ENCODE measurements around the gene ETV3. TPM values are rescaled to one million over a fixed set of nuclear protein-coding genes. Genes with fewer than 3 reads are reported as not detected.

ETV3 gene
- total RNA-seq, 1 experiment from 2014 or later, result 39.7 TPM

GRCh38 chr1:157154940-157155514 is 16.8 kb upstream of the ETV3 start:
- Mint-ChIP-seq H3K9me3 (ENCODE audit: low read depth, unreplicated experiment) (no peaks in the 10 kb centered on the region), H3K4me1 (ENCODE audit: low read depth, unreplicated experiment) (peaks cover 48% of the 10 kb centered on the region), H3K27ac (ENCODE audit: unreplicated experiment) (peak overlapping the region; percentile 4), H3K27me3 (ENCODE audit: unreplicated experiment) (peaks cover 37% of the 10 kb centered on the region), H3K36me3 (ENCODE audit: insufficient read depth, unreplicated experiment) (no peaks in the 10 kb centered on the region), H3K4me3 (ENCODE audit: low read depth, unreplicated experiment) (peak overlapping the region; percentile 40)
- DNase-seq, result peak; percentile 90
- intact Hi-C loops (cut with micrococcal nuclease; ENCODE audit: unreplicated experiment), result loop anchor here (1.0 kb wide), 1 partner anchor 65 kb away; no protein-coding TSS in a partner anchor
- CTCF ChIA-PET, result interaction anchor here (0.6 to 4.6 kb wide), 17 partner anchors 15 to 892 kb away, joined by 3 to 268 read pairs (median 4); partner anchors contain the start of gene FCRL4
- no TSS peak for BruUV-seq (replicated peaks)
- TF ChIP-seq CTCF (IDR thresholded peaks at IDR 0.05; ENCODE audit: unreplicated experiment), result no peak

GRCh38 chr1:157154291-157154690 is 16.1 kb upstream of the ETV3 start:
- DNase-seq, result no peak
- peaks cover 48% of the 10 kb centered on the region for H3K4me1 Mint-ChIP-seq (ENCODE audit: low read depth, unreplicated experiment)
- H3K4me3 Mint-ChIP-seq (ENCODE audit: low read depth, unreplicated experiment), result peak overlapping the region; percentile 40
- peaks cover 32% of the 10 kb centered on the region for H3K27me3 Mint-ChIP-seq (ENCODE audit: unreplicated experiment)
- no TSS peak for BruUV-seq (replicated peaks)
- no peaks in the 10 kb centered on the region for H3K36me3 Mint-ChIP-seq (ENCODE audit: insufficient read depth, unreplicated experiment)
- H3K9me3 Mint-ChIP-seq (ENCODE audit: low read depth, unreplicated experiment), result no peaks in the 10 kb centered on the region
- intact Hi-C loops (cut with micrococcal nuclease; ENCODE audit: unreplicated experiment), result no loop called here
- CTCF ChIA-PET, result interaction anchor here (2.0 to 4.6 kb wide), 5 partner anchors 15 to 67 kb away, joined by 5 to 268 read pairs (median 16); no protein-coding TSS in a partner anchor
- peak overlapping the region; percentile 4 for H3K27ac Mint-ChIP-seq (ENCODE audit: unreplicated experiment)
- TF ChIP-seq CTCF (IDR thresholded peaks at IDR 0.05; ENCODE audit: unreplicated experiment), result no peak

GRCh38 chr1:157153746-157154145 is 15.6 kb upstream of the ETV3 start:
- no peaks in the 10 kb centered on the region for H3K9me3 Mint-ChIP-seq (ENCODE audit: low read depth, unreplicated experiment)
- DNase-seq, result no peak
- peak overlapping the region; percentile 4 for H3K27ac Mint-ChIP-seq (ENCODE audit: unreplicated experiment)
- H3K4me1 Mint-ChIP-seq (ENCODE audit: low read depth, unreplicated experiment), result peaks cover 50% of the 10 kb centered on the region
- no peak for TF ChIP-seq CTCF (IDR thresholded peaks at IDR 0.05; ENCODE audit: unreplicated experiment)
- BruUV-seq (replicated peaks), result no TSS peak
- no peaks in the 10 kb centered on the region for H3K36me3 Mint-ChIP-seq (ENCODE audit: insufficient read depth, unreplicated experiment)
- H3K27me3 Mint-ChIP-seq (ENCODE audit: unreplicated experiment), result peaks cover 27% of the 10 kb centered on the region
- peak overlapping the region; percentile 4 for H3K4me3 Mint-ChIP-seq (ENCODE audit: low read depth, unreplicated experiment)
- intact Hi-C loops (cut with micrococcal nuclease; ENCODE audit: unreplicated experiment), result no loop called here
- CTCF ChIA-PET, result interaction anchor here (3.0 to 4.6 kb wide), 2 partner anchors 15 to 63 kb away, joined by 10 to 268 read pairs; no protein-coding TSS in a partner anchor

- BruUV-seq (replicated peaks), result no TSS peak
- intact Hi-C loops (cut with micrococcal nuclease; ENCODE audit: unreplicated experiment), result no loop called here
- TF ChIP-seq CTCF (IDR thresholded peaks at IDR 0.05; ENCODE audit: unreplicated experiment), result no peak
- CTCF ChIA-PET, result interaction anchor here (1.1 kb wide), 1 partner anchor 62 kb away, joined by 10 read pairs; no protein-coding TSS in a partner anchor
- no peak overlapping the region for H3K4me3 Mint-ChIP-seq (ENCODE audit: low read depth, unreplicated experiment)
- H3K9me3 Mint-ChIP-seq (ENCODE audit: low read depth, unreplicated experiment), result no peaks in the 10 kb centered on the region
- no peaks in the 10 kb centered on the region for H3K36me3 Mint-ChIP-seq (ENCODE audit: insufficient read depth, unreplicated experiment)
- DNase-seq, result no peak
- H3K4me1 Mint-ChIP-seq (ENCODE audit: low read depth, unreplicated experiment), result peaks cover 62% of the 10 kb centered on the region
- peaks cover 14% of the 10 kb centered on the region for H3K27me3 Mint-ChIP-seq (ENCODE audit: unreplicated experiment)
- H3K27ac Mint-ChIP-seq (ENCODE audit: unreplicated experiment), result no peak overlapping the region
These were observed 14.3 kb upstream of the ETV3 start for GRCh38 chr1:157152510-157152909.

All from Calu3 (cell line).